ENCODE measurements around the gene AGO1. TPM values are rescaled to one million over a fixed set of nuclear protein-coding genes. Genes with fewer than 3 reads are reported as not detected.
"Not testable (repeated sequence)": the region's sequence is repeated elsewhere in the genome, so short reads cannot be mapped to it uniquely, and the experiment has no call there.

Gene AGO1
- total and polyA plus RNA-seq, 2 of the 8 experiments (the other 6 are each of a cell fraction or from before 2014, with no cell fraction given) = 15.1 to 73.7 TPM

GRCh38 chr1:35972631-35973030 lies 89.6 kb downstream of the AGO1 start:
- H4K20me1 ChIP-seq (replicated peaks in 1 of 2; ENCODE audit: control insufficient read depth in 1 of 2, insufficient read depth in 2 of 2, low read length in 2 of 2); H3K27ac ChIP-seq (ENCODE audit: low read depth, low read length); H3K4me1 ChIP-seq (replicated peaks in 1 of 4; ENCODE audit: control insufficient read depth in 3 of 4, insufficient read depth in 4 of 4, low read length in 3 of 4); H2BK12ac ChIP-seq (ENCODE audit: low read depth, low read length); H3K27me3 ChIP-seq (replicated peaks in 1 of 4; ENCODE audit: control insufficient read depth in 3 of 4, extremely low read depth in 1 of 4, insufficient read depth in 3 of 4, low read length in 3 of 4); H4K5ac ChIP-seq (ENCODE audit: insufficient read length, low read depth, low read length); H4K91ac ChIP-seq (replicated peaks; ENCODE audit: insufficient read length, low read length); H3K9me3 ChIP-seq (ENCODE audit: insufficient read depth in 2 of 2, low read depth in 1 of 2, low read length in 1 of 2); H3K23me2 ChIP-seq (ENCODE audit: low read depth, low read length); POLR2A ChIA-PET (ENCODE audit: partially characterized antibody); H3K4me2 ChIP-seq (ENCODE audit: insufficient read depth in 1 of 2, low read depth in 2 of 2, low read length in 2 of 2); H2AFZ ChIP-seq (ENCODE audit: low read length); H4K8ac ChIP-seq (ENCODE audit: extremely low read depth, insufficient read depth, low read length); FAIRE-seq; H2BK120ac ChIP-seq (replicated peaks; ENCODE audit: low read depth, low read length); H3K79me2 ChIP-seq (ENCODE audit: control insufficient read depth in 1 of 2, insufficient read depth in 2 of 2, low read length in 2 of 2); H2AK5ac ChIP-seq (ENCODE audit: low read depth, low read length); DNase-seq (ENCODE audit: low read depth in 1 of 2, low spot score in 2 of 2); H3K4me3 ChIP-seq (ENCODE audit: extremely low read depth in 1 of 4, insufficient read depth in 2 of 4, low read depth in 3 of 4, low read length in 4 of 4); H3K9ac ChIP-seq (replicated peaks in 1 of 4; ENCODE audit: extremely low read depth in 1 of 4, low read depth in 3 of 4, low read length in 3 of 4); H3K56ac ChIP-seq (replicated peaks; ENCODE audit: insufficient read length, low read depth, low read length); H2BK5ac ChIP-seq (ENCODE audit: low read depth, low read length); H3K18ac ChIP-seq (ENCODE audit: extremely low read depth, low read length); H3K23ac ChIP-seq (ENCODE audit: insufficient read length); CTCF ChIA-PET (ENCODE audit: partially characterized antibody); H3K4ac ChIP-seq (replicated peaks; ENCODE audit: insufficient read length, low read depth, low read length); H2BK20ac ChIP-seq (ENCODE audit: low read length); H2BK15ac ChIP-seq (ENCODE audit: low read length); H3K14ac ChIP-seq (ENCODE audit: insufficient read length); H3K79me1 ChIP-seq (ENCODE audit: low read depth, low read length): not testable (repeated sequence)
- H3K36me3 ChIP-seq (ENCODE audit: control insufficient read depth in 2 of 4, insufficient read depth in 4 of 4, low read length in 3 of 4) = peaks cover 0 to 12% (median 0%) of the 10 kb centered on the region in 4 experiments; a peak in 3 of 8 replicates
- WGBS, 2 experiments (ENCODE audit: extremely low coverage in 1 of 2, insufficient coverage in 1 of 2, insufficient read length in 1 of 2, insufficient replicate concordance in 2 of 2, low coverage in 1 of 2, low lambda C conversion rate in 2 of 2, missing lambda C conversion rate in 1 of 2) = 97% methylated on average over 3 of the region's 3 CpGs; no CpG with 5 or more reads in 1 of the 2 experiments
